Measurements from ENCODE around the gene KLHDC8B. TPM values are rescaled to one million over a fixed set of nuclear protein-coding genes. Genes with fewer than 3 reads are reported as not detected.

KLHDC8B gene
- total RNA-seq, 2 donors from 2014 or later: 51.2 to 80.9 TPM

- no peak for TF ChIP-seq CTCF (IDR thresholded peaks at IDR 0.05)
- Histone ChIP-seq H3K27me3 (no peaks in the 10 kb centered on the region), H3K4me3 (no peak overlapping the region), H3K36me3 (peaks cover 12% of the 10 kb centered on the region), H3K4me1 (no peaks in the 10 kb centered on the region), H3K27ac (no peak overlapping the region), H3K9me3 (no peaks in the 10 kb centered on the region)
- no peak for DNase-seq (ENCODE audit: low spot score)
These were observed 12.6 kb upstream of the KLHDC8B start for GRCh38 chr3:49158792-49159191.

GRCh38 chr3:49161197-49161596 lies 10.2 kb upstream of the KLHDC8B start:
- Histone ChIP-seq H3K4me3 (no peak overlapping the region), H3K4me1 (peaks cover 0 to 12% of the 10 kb centered on the region in 2 donors), H3K36me3 (peaks cover 12% of the 10 kb centered on the region), H3K27me3 (no peaks in the 10 kb centered on the region), H3K27ac (no peak overlapping the region), H3K9me3 (no peaks in the 10 kb centered on the region)
- TF ChIP-seq CTCF (IDR thresholded peaks at IDR 0.05): no peak
- DNase-seq (ENCODE audit: low spot score): no peak

- Histone ChIP-seq H3K27me3 (no peaks in the 10 kb centered on the region), H3K4me3 (no peak overlapping the region), H3K9me3 (no peaks in the 10 kb centered on the region), H3K36me3 (peaks cover 12% of the 10 kb centered on the region), H3K4me1 (peaks cover 0 to 20% of the 10 kb centered on the region in 2 donors), H3K27ac (no peak overlapping the region)
- no peak for TF ChIP-seq CTCF (IDR thresholded peaks at IDR 0.05)
- no peak for DNase-seq (ENCODE audit: low spot score)
These were observed 9.4 kb upstream of the KLHDC8B start for GRCh38 chr3:49161808-49162530.

- Histone ChIP-seq H3K9me3 (no peaks in the 10 kb centered on the region), H3K4me1 (peaks cover 0 to 20% of the 10 kb centered on the region in 2 donors), H3K27me3 (no peaks in the 10 kb centered on the region), H3K36me3 (peaks cover 12% of the 10 kb centered on the region), H3K27ac (no peak overlapping the region), H3K4me3 (no peak overlapping the region)
- DNase-seq (ENCODE audit: low spot score): no peak
- TF ChIP-seq CTCF (IDR thresholded peaks at IDR 0.05): no peak
These were observed 8.5 kb upstream of the KLHDC8B start for GRCh38 chr3:49162751-49163419.

- Histone ChIP-seq H3K27ac (no peak overlapping the region), H3K27me3 (no peaks in the 10 kb centered on the region), H3K4me3 (no peak overlapping the region), H3K36me3 (peaks cover 12% of the 10 kb centered on the region), H3K9me3 (no peaks in the 10 kb centered on the region), H3K4me1 (peaks cover 0 to 20% of the 10 kb centered on the region in 2 donors)
- DNase-seq (ENCODE audit: low spot score): no peak
- TF ChIP-seq CTCF (IDR thresholded peaks at IDR 0.05): no peak
These were observed 7.8 kb upstream of the KLHDC8B start for GRCh38 chr3:49163609-49164008.

Measured in right atrium auricular region (tissue), 2 donors.